HG02571 (cell line): ENCODE results near the gene TFCP2.
A peak's percentile ranks its signal among the peaks of the same experiment; 100 is the strongest.

Source experiments
- ATAC-seq: cut with Tn5 transposase; IDR thresholded peaks from one replicate; pipeline ENCODE4 v1.9.1; 2021; ENCODE audit warnings: mild to moderate bottlenecking, moderate library complexity; ENCODE audit not compliant: unreplicated experiment

TFCP2 gene

DNA sequence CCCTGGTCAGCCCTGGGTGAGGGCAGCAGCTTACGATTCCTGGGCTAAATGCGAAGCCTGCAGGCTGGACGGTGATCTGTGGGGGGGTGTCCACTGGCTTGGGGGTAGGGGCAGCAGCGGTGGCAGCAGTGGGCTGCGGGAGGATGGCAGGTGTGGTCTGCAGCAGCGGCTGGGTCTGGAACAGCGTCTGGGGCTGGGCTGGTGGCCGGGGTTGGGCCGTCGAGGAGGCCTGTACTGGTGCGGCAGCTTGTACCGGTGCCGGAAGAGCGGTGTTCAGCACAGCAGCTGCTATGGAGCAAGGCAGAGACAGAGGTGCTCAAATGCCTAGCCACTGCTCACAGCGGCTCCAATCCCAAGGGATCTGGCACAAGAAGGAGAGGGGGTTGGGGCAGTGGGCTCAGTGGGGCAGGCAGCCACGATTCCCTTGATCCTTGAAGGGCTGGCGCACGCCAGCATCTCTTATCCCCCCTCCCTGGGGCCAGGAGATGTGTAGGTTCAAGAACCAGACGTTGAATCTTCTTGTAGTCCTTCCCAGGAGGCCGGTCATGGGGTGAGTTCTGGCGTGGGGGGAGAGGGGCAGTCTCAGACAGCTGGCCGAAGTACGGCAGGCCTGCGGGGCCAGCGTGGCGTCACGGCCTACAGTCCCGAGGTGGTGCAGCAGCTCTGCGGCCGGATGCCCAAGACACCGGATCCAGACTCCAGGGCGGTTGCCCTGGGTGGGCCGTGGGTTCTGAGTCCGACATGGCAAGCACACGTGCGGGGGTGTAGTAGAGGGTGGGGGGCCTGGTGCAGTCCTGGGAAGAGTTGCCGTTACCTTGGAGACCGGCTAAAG is 25.0 kb upstream of the TFCP2 start:
- ATAC-seq = no peak

- ATAC-seq = no peak
These were observed 23.6 kb upstream of the TFCP2 start for GRCh38 chr12:51196547-51196946.

GRCh38 chr12:51195841-51196240 is 22.9 kb upstream of the TFCP2 start:
- no peak for ATAC-seq

- no peak for ATAC-seq
These were observed 19.3 kb upstream of the TFCP2 start for GRCh38 chr12:51192284-51192671.

- ATAC-seq = no peak
These were observed 18.8 kb upstream of the TFCP2 start for GRCh38 chr12:51191516-51192283.

DNA sequence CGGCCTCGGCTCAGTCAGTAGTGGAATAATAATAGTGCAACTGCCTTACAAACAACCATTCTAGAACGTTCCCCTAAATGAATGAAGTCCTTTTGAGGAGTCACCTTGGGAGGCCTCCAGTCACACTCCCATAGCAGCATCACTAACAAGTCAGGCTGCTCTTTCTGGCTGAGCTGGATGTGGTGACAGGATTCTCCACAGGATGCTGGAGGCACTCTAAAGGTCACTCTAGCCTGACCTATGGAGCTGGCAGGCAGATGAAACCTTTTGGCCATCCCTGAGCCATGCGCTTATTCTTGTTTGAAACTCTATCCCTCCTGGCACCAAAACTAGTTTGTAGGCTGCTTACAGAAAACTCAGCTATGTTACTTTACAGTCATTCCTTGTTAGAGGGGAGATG is 17.9 kb upstream of the TFCP2 start:
- no peak for ATAC-seq

DNA sequence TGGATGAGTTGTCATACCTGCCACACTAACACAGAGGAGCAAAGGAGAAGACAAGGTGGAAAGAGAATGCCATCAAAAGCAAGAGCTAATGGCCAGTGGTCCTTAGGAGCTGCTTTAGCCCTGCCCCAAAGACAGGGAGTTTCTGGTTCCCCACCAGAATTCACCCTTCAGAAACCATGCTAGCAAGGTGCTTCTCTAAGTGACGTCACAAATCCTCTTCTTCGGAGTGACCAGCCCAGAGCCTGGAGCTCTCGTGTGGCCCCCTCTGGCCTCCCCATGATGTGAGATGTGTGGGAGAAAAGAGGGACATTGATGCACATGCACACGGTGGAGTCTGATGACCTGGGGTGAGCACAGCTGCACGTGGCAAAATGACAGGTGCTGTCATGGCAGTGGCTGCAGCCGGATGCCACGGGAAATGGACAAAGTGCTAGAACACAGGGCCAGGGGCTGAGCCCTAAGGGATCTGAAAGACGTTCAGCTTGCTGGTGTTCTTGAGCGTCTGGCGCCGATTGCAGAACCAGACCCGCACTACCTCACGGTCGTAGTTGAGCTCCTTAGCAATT is 16.9 kb upstream of the TFCP2 start:
- no peak for ATAC-seq

DNA sequence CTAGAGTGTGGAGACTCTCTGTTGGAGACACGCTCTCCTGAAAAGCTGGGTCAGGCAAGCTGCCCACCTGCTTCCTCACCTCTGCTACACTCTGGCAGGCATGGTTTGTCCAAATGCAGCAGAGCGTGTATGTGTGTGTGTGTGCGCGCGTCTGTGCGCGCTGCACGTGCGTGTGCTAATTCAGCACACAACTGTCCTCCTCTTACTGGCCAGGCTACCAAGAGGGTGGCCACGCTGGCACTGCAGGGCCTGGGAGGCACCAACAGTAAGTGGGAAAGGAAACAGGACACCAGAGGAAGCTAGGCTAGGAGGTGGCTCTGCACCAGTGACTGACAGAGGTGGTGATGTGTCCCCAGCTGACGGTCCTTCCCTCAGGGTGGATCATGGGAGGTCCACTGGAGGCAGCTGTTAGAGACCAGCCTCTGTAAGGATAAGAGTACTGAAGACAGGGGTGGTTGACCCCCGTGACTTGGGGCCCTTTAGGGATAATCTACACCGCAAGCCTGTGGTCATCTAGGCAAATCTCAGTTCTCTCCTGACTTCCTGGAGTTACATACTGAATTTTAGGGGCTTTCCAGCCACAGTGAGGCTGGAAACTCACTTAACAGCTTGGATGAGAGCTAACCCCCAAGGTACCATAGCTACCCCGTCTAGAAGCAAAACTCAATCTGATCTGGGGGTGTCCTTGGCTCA is 15.6 kb upstream of the TFCP2 start:
- ATAC-seq = no peak

- no peak for ATAC-seq
These were observed 14.5 kb upstream of the TFCP2 start for GRCh38 chr12:51187370-51187987.

GRCh38 chr12:51186465-51187085 is 13.6 kb upstream of the TFCP2 start:
- ATAC-seq = no peak

GRCh38 chr12:51185171-51185717 is 12.3 kb upstream of the TFCP2 start:
- no peak for ATAC-seq

DNA sequence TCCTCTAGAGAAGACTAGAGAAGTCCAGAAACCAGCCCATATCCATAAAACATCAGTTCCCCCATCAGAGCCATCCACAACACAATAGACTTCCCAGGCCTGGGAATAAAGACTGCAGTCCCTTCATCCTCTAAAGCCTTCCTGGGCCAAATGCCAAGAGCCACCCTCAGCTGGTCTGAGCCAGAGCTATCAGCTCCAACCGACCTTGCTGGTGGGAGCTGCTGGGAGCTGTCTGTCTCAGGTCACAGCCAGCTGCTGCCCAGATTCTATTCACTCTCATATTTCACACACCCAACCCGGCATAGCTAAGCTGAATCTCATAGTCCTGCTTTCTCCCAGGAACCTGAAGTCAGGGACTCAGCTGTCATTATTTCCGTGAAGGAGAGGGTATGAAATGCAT is 10.9 kb upstream of the TFCP2 start:
- no peak for ATAC-seq

- ATAC-seq = no peak
These were observed 10.4 kb upstream of the TFCP2 start for GRCh38 chr12:51183349-51183748.

DNA sequence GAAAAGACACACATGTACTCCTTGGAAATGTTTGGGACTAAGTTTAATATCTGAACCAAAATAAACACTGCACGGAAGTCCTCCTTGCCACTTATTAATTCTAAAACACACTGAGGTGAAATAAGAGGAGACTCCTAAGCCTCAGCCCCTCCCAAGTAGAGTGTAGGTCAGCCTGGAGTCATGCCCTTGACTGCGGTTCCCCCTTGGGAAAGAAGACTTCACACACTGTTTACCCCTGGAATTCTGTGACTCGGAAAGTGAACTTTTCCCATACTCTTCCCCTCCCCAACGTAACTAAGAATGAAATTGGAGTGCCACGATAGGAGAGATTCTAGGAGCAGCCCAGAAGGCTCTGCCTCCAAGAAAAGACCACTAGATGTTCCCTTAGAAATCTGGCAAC is 8.6 kb upstream of the TFCP2 start:
- ATAC-seq = no peak

DNA sequence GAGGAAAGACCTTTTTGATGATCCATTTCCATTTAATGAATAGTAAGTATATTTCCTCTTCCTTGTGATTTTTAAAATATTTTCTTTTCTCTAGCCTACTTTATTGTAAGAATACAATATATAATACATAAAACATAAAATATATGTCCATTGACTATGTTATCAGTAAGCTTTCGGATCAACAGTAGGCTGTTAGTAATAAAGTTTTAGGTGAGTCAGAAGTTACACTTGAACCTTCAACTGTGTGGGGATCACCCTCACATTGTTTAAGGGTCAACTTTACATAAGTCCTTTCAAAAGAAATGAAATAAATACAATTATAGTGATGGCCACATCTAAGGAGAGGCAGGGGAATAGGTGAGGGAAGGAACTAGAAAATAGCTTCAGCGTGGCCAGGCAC is 5.0 kb upstream of the TFCP2 start:
- ATAC-seq = no peak

- no peak for ATAC-seq
These were observed 1.6 kb upstream of the TFCP2 start for GRCh38 chr12:51174501-51174900.

DNA sequence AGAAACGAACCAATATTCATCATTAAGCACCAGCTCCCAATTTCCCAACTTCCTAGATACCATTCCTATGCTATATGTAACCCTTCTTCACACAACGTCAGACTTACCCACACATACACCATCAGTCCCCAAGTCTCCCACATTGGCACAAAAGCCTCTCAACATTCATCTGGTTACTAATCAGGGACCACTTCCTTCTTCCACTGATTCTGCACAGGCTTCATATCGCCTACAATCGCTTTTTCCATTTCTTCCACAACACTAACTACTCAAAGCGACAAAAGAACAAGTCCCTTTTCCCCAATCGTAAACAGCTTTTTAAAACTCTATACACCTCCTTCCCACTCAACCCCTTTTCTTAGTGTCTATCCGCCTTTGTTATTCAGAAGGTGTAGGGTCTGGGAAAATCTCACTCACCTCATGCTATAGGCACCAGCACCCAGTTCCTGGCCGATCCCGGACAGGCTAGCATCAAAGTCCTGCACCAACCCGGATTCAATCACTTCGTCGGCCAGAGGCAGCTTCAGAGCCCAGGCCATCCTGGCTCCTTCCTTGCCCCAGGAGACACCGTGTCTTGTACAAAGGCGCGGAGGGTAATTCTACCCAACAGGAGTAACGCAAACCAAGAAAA is 936 bp downstream of the TFCP2 start:
- peak; percentile 9 for ATAC-seq

- ATAC-seq = no peak
These were observed 9.1 kb downstream of the TFCP2 start for GRCh38 chr12:51163795-51164194.

GRCh38 chr12:51162217-51162616 is 10.7 kb downstream of the TFCP2 start:
- ATAC-seq = no peak
